ENCODE data around the gene CACNA1E.

CACNA1E gene

DNA sequence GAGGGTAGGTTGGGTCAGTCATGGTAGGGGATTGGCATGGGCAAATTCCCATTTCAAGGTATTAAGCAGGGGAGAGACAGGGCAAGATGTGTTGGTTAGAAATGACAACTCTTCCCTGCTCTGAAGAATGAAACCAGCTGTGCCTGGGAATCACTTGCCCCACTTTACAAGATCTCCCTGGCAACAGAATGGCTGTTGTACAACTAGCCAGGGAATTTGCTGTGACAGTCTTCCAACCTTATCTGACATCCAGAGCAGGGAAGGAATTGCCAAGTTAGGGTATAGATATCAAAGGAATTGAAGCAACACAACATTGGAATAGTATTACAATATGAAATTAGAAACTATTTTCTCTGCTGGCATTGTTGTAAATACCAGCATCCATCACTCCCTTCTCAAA, 154.7 kb downstream of the CACNA1E start:
- DNase-seq (ENCODE audit: low read depth), result no peak

DNA sequence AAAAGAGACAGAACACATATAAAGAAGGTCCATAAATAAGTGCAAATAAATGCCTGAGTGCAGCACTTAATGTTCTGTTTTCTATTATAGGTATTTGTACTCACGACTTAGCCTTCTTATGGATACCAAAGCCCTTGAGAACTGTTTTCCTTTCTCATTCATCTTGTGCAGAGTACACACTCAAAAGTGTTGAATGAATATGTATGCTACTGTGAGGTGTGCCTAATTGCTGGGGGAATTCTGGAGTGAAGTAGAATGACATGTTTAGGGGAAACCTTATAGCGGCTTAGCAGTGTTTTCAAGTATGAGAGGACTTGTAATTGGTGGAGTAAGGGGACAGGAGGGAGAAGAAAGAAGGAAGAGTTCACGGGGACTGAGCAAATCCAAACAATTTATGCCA, 157.6 kb downstream of the CACNA1E start:
- DNase-seq (ENCODE audit: low read depth), result no peak

DNA sequence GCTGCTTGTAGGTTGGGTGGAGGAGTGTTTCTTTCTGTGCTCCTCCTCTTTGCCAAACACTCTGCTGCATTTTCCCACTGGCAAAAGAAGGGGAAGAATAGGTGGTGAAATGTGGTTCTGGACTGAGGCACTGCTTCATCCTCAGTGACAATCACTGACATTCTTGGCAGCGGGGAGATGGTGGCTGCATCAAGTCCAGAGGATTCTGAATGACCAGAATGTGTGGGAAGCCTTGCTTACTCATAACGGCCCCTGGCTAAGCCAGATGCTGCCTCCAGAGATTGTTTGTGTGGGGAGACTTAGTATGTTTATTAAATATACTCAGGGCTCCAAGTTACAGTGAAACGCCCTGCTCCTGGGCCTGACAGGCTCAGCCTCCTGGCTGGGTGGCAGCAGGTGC, 160.3 kb downstream of the CACNA1E start:
- DNase-seq (ENCODE audit: low read depth), result no peak

DNA sequence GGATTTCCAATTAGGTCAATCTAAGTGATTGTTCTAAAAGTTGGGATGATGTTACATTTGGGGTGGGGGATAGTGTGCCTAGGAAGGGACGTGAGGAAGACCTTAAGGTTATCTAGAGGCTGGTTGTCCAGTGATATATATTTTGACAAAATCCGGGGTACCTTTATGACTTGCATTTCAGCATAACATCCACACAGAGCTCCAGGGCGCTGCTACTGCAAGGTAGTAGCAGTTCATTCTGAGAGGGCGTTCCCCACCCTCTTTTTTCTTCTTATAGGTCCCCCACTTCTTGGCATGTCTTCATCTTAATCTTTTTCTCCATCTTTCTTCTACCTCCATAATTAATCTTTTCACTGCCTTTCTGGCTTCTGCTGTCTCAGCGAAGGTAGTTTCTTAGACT, 161.9 kb downstream of the CACNA1E start:
- no peak for DNase-seq (ENCODE audit: low read depth)

DNA sequence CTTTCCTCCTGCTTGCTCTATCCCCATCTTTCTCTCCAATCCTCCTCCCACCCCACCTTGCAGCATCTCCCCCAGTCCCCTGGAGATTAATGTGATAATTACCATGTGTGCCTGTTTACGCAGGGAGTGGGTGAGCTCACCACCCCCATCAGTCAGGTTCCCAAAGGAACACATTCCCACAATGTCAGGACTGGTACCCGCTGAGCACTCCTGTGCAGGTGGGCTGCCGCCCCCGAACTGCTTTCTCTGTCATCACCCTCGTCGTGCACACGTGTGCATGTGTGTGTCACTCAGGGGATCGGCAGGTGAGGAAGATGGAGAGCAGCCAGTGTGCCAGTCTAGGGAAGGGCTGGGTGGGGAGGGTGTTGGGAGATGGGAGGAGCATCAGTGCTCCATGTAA, 163.4 kb downstream of the CACNA1E start:
- no peak for DNase-seq (ENCODE audit: low read depth)

DNA sequence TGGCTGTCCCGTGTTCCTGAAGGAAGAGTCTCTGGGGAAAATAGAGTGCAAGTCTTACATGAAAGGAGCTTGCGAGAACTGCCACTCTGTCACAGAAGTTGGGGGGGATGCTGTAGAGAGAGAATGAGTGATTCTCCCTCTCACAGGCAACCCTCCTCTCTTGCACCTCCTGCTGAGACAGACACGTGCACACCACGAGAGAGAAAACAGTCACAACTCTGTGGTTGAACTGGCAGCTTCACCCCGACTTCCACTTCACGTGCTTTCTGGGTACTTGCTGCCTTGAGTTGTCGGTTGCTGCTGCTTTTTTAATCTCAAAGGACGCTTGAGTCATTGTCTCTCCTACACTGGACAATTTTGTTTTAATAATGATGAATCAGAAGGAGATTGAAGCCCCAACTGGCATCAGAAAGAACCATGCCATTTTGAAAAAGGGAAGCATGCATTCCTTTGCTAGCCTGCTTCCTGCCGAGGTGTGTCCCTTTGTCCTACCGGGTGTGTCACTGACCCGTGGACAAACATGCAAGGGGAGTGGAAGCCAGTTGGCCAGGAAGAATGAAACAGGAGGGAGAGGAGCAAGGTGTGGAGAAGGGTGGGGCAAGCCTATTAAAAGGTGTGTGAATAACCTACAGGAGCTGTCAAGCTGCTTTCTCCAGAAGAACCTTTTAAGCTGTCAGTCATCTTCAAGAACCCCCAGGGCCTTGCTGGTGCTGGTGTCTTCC, 164.2 kb downstream of the CACNA1E start:
- DNase-seq (ENCODE audit: low read depth), result no peak

DNA sequence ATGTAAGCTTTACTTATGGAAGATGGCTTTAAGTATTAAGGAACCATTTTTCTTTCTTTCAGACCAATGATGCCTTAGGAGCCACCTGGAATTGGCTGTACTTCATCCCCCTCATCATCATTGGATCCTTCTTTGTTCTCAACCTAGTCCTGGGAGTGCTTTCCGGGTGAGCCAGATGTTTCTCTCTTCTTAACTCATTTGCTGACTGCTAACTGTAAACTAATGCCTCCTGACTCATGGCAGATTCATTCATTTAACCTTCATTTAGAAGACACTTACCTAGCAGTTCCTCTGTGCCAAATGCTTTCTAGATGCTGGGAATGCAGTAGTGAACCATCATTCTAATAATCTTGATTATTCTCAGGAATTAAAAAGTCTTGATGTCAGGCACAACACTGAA, 168.0 kb downstream of the CACNA1E start:
- DNase-seq (ENCODE audit: low read depth), result no peak

DNA sequence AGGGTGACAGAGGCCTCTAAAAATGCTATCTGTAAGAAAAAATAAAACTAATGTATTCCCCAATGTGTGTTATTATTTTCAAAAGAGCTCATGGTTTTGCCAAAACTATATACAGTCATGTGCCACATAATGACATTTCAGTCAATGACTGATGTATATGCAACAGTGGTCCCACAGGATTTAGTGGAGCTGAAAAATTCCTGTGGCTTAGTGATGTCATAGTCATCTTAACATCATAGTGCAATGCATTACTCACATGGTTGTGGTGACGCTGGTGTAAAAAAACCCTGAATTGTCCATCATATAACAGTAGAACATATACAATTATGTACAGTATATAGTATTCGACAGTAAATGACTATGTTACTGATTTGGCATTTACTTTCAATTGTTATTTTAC, 172.4 kb downstream of the CACNA1E start:
- no peak for DNase-seq (ENCODE audit: low read depth)

DNA sequence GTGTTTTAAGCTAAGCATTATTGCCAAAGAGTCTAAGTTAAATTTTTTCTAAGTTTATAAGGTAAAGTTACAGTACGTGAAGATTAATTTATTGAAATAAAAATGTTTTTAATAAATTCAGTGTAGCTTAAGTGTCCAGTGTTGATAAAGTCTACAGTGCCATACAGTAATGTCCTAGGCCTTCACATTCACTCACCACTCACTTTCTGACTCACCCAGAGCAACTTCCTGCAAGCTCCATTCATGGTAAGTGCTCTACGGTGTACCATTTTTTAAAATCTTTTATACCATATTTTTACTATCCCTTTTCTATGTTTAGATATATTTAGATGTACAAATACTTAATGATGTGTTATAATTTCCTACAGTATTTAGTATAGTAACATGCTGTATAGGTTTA, 173.2 kb downstream of the CACNA1E start:
- DNase-seq (ENCODE audit: low read depth), result no peak

DNA sequence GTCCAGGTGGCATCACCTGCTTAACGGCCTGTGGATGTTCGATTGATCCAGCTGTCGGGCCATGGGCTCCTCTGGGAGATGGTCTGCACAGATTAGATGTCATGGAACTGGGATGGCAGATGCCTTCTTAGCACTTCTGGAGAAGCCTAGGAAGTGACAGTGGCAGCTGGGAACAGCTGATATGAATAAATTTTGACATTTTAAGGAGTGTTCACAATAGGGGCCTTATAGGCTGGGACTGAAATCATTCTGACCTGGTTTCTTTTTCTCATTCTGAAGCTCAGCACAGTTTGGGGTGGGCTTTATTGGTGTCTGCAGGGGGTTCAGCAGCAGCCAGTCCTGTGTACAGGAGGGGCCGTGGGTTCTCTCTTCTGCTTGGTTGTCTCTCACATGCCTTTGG, 175.3 kb downstream of the CACNA1E start:
- DNase-seq (ENCODE audit: low read depth), result no peak

DNA sequence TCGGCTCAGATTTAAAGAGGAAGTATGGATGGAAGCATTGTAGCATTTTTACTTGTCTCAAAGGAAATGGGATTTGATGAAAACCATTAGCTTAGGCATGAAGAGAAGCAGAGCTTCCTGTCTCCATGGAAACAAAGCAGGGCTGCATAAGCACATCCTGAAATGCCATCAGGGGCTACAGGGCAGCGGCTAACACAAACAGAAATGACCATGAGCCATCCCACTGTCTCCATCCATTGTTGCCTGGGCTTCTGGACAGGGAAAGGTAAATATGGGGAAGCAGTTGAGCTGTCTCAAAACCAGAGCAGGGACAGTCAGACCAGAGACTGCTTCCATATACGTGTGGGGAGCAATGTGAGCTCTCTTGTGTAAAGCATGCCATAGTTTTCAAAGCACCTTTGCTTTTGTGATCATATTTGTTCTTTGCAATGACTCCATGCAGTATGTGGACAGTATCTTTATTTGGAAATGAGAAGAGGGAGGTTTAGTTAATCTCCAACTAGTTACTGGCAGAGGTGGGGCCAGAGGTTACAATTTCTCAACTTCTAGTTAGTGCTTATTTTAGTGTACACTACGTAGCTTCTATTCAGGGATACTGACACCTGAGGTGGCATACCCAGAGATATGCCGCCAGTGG, 176.1 kb downstream of the CACNA1E start:
- no peak for DNase-seq (ENCODE audit: low read depth)

DNA sequence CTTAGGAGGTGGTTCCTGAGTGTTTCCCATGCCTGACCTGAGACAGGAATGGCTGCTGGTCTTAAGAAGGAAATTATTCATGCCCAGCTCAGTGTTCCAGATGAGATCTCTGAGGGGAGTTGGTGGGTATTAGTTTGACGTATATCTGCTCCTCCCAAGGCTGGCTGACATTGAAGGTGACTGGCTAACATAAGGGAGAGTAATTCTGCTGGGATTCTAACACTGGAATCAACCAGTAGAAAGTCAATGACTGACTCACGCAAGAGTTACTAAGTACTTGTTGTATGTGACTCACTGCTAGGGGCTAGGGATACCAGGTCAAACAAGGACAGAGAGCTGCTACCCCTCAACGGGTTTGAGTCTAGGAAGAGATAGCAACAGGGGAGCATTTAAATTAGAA, 177.3 kb downstream of the CACNA1E start:
- DNase-seq (ENCODE audit: low read depth), result no peak

DNA sequence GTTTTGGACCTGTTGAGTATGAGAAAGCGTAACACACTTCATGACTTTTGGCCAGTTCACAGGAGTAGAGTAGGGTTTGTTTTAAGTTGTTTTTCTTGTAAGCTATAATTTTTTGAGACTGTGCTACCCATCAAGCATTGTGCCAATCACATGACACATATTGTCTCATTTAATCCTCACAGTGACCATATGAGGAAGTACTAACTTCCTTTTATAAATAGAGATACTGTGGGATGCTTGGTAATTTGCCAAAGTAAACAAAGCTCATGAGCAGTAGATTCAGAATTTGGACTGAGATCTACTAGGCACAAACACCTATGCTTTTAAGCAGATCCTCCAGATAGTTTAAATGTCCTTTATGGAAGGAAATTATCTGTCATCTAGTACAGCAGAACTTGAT, 178.3 kb downstream of the CACNA1E start:
- no peak for DNase-seq (ENCODE audit: low read depth)

DNA sequence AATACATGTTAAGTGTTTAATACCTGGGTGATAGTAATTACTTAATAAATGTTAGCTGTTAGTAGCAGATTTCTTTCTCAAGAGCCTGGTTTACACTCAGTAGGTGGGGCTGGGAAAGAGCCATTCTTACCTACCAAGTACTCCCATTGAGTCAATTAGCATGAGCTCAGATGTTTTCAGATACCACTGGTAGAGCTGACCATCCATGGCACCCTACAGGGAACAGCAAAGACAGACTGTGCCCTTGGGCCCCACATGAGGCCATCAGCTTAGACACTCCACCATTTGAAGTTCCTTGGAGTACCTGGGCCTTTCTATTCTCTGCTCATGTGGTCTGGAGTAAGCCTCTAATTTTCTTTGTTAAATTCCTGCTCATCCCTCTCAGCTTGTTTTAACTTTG, 179.3 kb downstream of the CACNA1E start:
- DNase-seq (ENCODE audit: low read depth), result no peak

DNA sequence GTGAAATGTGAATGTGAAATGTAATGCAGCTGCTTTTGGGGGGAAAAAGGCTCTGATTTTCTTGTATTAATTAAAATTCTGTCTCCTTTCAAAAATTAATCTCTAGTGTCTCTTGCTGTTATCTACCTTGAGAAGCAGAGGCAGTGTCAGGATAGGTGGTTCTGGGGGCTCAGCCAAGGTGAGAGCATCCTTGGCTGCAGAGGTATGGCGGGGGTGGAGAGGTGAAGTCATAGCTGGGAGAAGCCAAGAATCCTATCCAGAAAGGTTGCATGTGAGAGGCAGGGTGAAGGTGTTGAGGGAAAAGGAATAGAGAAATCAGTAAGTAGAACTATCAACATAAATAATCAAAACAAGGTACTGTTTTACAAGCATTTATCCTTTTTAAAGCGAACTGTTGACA, 181.2 kb downstream of the CACNA1E start:
- no peak for DNase-seq (ENCODE audit: low read depth)

DNA sequence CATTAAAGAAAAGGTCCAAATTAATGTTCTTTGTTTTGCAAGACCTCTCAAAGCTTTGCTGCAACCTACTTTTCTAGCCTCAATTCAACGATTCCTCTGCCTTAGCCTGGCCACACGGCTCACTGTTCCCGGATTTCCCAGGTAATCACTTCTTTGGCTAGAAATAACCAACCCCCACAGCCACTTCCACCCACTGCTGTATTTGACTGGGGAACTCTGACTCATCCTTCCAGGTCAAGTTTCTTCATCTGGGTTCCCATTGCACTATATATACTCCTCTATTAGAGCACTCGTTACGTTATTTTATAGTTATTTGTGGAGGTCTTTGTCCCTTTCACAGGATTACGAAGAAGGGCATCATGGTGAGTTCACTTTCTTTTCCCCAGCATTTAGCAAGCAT, 185.9 kb downstream of the CACNA1E start:
- no peak for DNase-seq (ENCODE audit: low read depth)

DNA sequence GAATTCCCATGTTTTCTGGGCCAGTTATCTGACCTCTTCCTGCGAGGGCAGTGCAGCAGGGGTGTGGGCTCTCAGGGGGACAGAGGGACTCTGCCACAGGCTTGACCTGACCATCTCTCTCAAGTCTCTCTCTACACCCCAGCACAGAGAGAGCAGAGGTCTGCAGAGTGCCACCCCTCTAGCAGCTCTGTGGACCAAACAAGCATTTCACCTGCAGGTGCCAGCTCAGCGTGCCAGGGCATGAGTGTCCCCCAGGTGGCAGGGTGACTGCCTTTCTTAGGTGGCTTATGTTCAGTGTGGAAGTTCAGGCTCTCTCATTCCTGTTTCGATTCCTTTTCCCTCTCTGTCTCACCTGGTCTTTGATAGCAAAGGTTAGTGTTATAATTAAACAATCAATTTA, 191.3 kb downstream of the CACNA1E start:
- no peak for DNase-seq (ENCODE audit: low read depth)

DNA sequence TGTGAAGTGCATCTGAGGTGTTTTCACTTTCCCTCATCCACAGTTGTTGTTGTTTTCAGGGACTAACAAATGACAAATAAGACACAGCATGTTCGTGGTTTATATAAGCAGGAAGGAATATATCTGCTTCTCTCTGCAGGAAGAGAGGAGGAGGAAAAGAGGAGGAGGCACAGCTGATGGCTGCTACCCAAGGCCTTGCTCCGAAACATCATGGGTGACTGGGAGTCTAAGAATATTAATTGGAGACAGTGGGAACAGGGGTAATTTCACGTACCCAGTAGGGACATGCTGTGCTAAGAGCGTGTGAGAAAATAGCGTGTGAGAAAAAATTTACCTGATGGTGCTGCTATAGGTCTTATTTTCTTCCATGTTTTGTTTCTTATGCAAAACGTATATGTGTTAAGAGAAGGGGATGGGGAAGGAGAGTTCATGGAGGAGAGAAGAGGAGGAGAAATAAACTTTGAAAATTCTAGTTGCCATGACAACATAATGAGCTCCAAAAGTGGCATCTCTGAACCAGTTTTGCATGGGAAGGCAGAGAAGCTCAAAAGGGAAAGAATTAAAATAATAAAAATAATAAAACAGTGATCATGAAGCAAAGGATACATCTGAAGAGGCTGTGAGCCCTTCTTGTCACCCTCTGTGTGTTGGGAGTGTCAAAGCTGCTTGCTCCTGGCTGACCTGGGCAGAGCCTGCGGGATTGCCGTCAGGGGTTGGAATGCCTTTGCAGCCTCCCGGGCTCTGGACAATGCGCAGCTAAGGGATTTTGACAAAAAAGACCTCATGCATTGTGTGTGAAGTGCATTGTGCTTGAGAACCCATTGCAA, 192.0 kb downstream of the CACNA1E start:
- DNase-seq (ENCODE audit: low read depth), result no peak

DNA sequence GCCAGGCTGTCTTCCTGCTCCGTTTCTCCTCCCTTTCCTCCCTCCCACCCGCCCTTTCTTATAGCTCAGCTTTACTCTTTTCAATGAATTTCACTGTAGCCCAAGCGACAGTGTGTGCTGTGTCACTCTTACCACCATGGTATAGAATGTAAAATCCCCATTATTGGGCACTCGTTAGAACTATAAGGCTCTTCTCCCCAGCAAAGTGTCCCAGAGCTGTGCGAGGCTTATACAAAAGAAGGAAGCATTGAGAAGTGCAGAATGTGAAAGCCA, 192.5 kb downstream of the CACNA1E start:
- DNase-seq (ENCODE audit: low read depth), result no peak

DNA sequence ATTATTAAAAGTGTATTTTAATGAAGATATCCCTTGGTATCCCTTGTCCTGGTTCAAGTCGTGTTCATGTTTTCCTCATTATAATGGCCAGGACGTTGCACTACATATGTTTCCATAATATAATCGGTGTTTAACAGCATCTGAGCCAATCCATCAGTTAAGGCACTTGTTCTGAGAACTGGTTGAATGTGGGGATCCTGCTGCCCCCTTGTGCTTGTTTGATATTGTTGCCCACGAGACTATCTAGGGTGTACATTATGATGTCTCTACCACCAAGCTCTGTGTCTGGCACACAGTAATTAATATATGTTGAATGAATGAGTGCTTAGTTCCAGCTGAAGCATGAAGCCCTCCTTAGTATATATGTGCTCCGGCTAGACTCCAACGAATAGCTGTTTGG, 193.0 kb downstream of the CACNA1E start:
- no peak for DNase-seq (ENCODE audit: low read depth)

DNA sequence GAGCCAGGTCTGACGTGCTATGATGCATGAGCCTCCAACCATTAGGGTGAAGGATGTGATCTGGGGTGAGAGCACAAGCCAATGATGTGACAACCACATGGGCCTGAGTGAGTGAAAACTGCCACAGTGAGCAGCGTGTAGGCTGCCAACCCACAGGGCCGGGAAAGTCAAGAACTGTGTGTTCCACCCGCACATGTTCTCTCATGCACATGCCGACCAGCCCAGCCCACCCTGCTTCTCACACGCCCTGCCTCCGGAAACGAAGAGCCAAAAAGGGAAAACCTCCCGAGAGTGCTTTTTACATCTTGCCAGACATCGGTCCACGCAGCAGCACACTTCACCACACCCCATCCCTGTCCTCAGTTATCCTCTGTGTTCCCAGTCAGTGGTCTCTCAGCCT, 197.0 kb downstream of the CACNA1E start:
- no peak for DNase-seq (ENCODE audit: low read depth)

DNA sequence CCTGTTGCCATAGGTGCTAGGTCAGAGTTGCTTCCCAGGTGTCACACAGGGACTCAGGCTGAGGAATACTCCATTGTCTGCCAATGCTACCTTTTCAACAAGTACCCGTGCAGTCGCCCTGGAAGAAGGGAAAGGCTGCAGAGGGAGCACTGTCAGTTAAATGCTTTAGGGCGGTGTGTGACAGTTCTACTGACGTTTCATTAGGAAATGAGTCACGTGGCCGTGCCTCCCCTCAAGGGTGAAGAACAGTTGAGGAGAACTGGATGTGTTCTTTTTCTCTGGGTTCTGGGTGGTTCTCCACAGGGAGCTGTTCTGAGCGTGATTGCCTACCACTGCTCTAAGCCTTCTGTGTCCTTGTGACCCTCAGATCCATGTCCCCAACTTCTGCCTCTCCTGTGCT, 197.6 kb downstream of the CACNA1E start:
- DNase-seq (ENCODE audit: low read depth), result no peak

DNA sequence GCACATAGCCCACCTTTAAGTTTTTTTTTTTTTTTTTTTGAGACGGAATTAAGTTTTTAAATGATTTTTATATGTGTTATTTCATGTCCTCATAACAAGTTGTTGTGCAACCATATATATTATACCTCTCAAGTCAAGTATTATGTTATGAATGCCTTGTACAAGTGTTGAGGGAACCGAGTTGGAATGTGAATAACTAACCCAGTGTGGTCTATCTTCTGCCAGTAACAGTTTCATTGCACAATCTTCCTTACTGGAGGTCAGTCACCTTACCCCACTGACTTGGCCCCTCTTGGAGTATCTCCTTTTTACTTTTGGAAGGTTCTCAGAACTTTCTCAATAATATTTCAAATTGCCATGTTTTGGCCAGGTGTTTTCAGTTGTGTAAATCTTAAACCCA, 201.9 kb downstream of the CACNA1E start:
- no peak for DNase-seq (ENCODE audit: low read depth)

DNA sequence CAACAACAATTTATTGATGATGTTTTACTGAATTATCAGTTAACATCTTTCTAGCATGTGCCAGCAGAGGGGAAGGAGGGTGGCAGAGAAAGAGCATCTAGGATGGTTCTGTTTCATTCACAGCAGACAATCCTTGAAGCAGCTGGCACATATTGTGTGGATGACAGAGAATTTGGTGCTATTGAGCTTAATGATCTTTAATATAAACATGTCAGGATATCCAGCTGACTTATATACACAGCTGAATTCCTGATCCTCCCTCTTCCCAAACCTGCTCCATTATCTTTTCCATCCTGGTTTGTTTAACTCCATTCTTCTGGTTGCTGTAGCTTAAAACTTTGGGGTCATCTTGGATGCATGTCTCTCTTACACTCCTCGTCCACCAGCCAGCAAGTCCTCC, 218.6 kb downstream of the CACNA1E start:
- no peak for DNase-seq (ENCODE audit: low read depth)

Measured in CMK (cell line).